Hindlimb muscle (tissue), 1 donor: Measurements from ENCODE around the gene PMAIP1. TPM values are rescaled to one million over a fixed set of nuclear protein-coding genes. Genes with fewer than 3 reads are reported as not detected.
"Not testable (repeated sequence)": the region's sequence is repeated elsewhere in the genome, so short reads cannot be mapped to it uniquely, and the experiment has no call there.

Source experiments
- DNase-seq: peaks from one replicate; pipeline ENCODE4 v3.0.0-alpha.2; 2013
- polyA plus RNA-seq: library from polyadenylated mRNA; unstranded; fragments of 120-200 nt; gene quantifications from one replicate; pipeline ENCODE4 v1.2.1, GENCODE V29; 2013; ENCODE audit not compliant: insufficient read length

Gene PMAIP1
- polyA plus RNA-seq, 1 donor = 50.3 TPM

DNA sequence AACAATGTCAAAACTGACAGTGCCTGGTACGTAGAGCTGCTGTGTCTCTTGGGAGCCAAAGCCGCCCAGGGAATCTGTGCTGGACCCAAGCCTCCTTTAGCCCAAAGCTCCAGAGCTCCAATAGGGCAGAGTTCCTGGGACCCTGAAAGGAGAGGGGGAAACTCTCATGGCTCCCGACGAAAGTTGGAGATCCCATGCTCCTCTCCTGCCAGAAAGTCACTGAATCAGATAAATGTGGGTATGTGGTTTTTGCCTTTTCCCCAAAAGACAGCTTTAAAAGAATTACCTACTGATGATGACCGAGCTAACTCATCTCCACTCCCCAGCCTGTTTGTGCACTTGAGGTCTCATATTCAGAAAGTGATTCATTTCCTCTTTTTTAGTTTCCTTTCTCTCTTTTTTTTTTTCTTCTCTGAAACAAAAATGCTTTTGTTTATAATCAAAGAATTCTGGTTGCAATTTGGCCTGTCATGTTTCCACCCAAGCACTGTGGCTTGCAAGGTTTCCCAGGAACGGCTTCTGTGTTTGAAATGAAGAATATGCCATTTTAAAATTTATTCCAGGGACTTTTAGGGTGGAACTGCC lies 14.1 kb upstream of the PMAIP1 start:
- DNase-seq = no peak

DNA sequence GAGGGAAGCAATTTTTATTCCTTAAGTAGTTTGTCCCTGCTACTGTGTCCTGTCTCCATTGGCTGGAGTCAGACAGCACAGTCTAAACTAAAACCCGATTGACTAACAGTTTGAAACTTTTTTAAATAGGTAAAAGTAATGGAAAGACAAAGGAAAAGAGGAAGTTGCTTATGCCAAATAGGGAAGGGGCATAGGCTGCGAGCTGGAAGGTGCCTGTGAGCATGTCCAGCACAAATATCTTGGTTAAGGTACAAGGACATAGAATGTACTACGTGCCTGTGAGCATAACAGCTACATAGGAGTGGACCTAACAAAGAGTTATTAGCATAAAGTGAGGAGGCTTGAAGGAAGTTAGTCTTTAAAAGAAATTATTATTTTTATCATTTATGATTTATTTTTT lies 13.4 kb upstream of the PMAIP1 start:
- DNase-seq = not testable (repeated sequence)

DNA sequence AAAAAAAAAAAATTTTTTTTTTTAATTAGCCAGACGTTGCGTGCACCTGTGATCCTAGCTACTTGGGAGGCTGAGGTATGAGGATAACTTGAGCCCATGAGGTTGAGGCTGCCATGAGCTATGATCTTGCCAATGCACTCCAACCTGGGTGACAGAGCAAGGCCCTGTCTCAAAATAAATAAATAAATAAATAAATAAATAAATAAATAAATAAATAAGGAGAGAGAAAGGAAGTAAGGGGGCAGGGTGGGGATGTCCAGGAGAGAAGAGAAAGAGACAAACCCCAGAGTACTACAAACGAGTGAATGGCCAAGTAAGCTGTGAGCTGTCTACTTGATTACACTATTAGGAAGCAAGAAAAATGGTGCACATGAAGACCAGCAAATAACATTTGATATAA lies 7.7 kb upstream of the PMAIP1 start:
- no peak for DNase-seq

DNA sequence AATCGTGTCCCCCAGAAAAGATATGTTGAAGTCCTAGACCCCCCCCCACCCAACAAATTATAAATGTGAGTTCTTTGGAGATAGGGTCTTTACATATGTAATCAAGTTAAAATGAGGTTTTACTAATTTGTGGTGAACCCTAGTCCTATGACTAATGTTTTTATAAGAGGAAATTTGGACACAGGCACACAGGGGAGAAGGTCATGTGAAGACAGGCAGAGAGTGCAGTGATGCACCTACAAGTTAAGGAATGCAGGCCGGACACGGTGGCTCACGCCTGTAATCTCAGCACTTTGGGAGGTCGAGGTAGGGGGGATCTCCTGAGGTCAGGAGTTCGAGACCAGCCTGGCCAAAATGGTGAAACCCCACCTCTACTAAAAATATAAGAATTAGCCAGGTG lies 5.8 kb upstream of the PMAIP1 start:
- DNase-seq = no peak

DNA sequence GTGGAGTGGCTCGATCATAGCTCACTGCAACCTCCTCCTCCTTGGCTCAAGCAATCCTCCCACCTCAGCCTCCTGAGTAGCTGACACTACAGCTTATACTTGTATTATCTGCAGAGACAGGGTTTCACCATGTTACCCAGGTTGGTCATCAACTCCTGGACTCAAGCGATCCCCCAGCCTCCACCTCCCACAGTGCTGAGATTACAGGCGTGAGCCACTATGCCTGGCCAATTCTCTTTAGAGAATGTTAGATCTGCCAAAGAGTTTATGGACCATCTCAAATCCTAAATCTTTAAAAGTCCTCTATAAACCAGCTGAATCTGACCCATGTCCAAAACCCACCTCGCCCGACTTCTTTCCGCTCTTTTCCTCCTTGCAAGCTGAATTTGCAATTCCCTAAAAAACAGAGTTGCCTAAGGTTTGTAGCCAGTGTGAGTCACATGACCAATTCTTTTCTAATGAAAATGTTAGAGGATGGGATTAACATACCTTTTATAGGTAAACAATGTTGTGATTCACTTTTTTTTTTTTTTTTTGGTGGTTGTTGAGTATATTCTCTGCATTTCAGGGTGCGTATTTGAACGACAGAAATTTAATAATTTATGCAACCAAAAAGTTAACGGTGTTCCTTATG lies 2.4 kb upstream of the PMAIP1 start:
- no peak for DNase-seq

DNA sequence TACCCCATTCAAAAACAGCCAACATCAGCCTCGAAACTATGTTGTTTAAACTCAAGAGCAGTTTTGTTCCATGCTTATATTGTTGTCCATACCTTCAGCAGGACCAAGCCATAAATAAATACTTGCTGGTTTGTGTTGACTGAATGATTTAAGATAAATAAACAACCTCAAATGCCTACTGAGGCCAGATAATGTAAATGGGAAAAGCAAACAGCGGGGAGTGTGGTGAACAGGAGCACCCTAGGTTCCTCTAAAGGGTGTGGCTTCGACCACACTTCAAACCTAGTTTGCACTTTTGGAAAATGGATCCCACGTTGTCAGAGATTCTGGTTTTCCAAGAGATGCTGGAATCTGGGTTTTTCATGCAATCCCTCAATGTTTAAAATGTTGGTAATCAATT lies 1.7 kb upstream of the PMAIP1 start:
- DNase-seq = no peak

DNA sequence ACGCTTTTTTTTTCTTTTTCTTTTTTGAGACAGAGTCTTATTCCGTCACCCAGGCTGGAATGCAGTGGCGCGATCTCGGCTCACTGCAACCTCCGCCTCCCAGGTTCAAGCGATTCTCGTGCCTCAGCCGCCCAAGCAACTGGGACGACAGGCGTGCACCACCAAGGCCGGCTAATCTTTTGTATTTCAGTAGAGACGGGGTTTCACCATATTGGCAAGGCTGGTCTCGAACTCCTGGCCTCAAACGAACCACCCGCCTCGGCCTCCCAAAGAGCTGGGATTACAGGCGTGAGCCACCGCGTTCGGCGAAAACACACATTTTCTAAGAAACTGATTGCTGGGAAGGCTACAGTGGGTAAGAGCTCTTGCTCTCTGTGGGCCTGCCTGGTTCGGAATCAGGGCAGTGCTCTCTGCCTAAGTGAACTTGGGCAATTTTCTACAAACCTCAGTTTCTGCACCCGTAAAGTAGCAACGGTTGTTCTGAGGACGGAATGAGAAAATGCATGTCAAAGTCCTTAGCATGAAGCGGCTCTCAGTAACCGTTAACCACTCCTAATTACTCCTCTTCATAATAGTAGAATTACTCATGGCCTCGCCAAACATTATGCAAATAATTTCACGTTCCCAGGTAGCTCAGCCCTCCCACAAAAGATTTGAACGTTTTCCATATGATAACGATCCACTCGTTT lies 1.0 kb upstream of the PMAIP1 start:
- DNase-seq = no peak

DNA sequence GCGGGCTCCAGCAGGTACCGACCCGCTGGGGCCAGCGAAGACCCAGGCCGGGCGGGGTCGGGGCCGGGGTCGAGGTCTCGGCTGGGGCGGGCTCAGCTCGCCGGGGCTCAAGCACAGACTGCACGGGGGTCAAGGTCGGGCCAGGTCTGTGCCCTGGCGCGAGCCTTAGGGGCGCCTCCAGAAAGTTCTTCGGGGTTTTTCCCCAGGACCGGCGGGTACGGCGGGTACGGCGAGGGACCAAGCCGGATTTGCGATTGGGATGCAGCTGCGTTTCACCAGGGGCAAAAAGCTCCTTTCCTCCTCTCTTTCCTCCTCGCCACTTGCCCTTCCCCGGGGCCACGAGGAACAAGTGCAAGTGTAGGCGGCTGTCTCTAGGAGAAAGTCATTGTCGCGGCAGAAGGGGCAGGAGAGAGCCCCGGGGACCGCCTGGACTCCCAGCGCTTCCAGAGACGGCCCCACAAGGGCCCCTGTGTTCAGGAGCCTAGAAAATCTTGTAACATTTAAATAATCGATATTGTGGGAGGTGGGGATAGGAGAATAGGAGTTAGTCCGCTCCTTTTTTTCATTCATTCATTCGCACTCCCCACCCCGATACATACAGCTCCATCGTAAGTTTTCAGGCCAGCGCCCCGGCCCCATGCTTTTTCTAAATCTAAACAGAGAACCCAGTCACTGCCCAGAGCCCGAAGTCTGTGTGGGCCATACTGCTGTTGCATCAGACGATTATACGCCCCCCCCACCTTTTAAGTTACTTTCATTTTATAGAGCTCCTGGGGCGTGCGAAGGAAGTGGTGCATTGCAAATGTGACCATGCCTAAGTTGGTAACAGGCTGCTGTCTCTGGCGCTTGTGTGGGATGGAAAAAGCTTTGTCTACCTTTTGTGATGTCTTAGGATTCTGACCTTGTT lies 679 bp downstream of the PMAIP1 start:
- DNase-seq = no peak

DNA sequence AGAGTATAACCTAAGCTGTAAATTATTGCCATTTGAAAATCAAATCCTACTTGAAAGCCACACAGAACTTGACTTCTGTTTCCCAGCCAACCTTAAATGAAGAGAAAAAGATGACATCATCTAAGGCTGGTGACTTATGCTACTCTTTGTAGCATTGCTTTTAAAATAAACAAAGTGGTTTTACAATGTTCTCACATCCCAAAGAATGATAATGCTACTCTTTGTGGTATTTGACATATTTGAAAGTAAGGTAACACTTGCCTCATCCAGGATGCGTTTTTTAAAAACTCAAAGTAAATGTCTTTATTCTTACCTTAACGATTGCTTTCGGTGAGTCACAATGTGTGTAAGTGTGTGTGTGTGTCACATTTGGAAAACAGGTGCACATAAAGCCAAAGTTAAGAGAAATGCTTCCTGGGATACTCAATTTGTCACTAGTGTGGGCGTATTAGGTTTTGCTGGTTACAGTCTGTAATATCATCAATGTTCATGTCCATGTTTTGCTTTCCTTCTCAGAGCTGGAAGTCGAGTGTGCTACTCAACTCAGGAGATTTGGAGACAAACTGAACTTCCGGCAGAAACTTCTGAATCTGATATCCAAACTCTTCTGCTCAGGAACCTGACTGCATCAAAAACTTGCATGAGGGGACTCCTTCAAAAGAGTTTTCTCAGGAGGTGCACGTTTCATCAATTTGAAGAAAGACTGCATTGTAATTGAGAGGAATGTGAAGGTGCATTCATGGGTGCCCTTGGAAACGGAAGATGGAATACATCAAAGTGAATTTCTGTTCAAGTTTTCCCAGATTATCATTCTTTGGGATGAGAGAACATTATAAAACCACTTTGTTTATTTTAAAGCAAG lies 2.6 kb downstream of the PMAIP1 start:
- DNase-seq = no peak

DNA sequence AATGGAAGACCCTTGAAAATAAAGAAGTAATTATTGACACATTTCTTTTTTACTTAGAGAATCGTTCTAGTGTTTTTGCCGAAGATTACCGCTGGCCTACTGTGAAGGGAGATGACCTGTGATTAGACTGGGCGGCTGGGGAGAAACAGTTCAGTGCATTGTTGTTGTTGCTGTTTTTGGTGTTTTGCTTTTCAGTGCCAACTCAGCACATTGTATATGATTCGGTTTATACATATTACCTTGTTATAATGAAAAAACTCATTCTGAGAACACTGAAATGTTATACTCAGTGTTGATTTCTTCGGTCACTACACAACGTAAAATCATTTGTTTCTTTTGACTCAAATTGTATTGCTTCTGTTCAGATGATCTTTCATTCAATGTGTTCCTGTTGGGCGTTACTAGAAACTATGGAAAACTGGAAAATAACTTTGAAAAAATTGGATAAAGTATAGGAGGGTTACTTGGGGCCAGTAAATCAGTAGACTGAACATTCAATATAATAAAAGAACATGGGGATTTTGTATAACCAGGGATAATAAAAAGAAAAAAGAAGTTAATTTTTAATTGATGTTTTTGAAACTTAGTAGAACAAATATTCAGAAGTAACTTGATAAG lies 3.3 kb downstream of the PMAIP1 start:
- no peak for DNase-seq

DNA sequence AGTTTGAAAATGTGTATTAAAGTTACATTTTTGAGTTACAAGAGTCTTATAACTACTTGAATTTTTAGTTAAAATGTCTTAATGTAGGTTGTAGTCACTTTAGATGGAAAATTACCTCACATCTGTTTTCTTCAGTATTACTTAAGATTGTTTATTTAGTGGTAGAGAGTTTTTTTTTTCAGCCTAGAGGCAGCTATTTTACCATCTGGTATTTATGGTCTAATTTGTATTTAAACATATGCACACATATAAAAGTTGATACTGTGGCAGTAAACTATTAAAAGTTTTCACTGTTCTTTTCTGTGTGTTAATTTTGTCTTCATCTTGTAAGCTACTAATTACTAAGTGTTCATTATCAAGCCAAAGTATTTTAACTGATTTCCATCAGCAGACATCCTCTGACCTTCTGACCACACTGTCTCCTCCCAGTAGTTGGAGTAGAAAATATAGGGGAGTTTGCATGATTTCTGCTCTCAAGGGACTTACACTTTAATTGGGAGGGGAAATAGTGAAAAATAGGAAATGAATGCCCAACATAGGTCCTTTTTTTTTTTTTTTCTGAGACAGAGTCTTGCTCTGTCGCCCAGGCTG lies 4.3 kb downstream of the PMAIP1 start:
- DNase-seq = no peak

DNA sequence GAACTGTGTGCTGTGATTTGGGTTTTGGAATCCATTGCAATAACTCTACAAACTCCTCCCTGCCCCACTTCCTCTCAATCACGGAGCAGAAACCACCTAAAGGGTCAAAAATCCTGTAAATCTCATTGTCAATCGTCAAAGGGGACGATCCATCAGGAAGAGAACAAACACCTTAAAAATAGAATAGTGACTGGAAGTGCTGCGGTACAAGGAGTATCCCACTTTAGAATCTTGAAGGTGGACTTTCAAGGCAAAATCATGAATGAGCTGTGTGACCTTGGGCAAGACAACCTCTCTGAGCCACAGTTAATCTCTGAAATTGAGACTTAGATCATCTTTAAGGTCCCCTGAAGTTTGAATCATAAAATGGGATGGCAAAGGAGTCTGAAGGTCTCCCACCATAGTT lies 5.9 kb downstream of the PMAIP1 start:
- no peak for DNase-seq

DNA sequence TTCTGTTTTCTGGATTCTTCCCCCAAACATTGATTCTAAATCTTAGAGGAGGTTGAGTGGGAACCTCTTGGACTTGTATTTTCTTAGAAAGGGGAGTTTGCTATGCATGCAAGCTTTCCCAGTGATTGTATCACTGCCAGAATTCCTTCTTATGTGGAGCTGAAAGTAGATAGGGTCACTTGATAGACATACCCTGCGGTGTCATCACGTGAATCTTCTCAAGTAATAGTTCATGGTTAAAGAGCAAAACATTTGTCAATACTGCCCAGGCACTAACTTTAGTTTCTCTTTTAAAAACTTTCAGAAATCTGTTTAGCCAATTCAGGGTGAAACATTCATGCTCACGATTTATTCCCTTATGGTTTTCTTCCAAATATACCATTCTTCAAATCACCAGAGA lies 6.4 kb downstream of the PMAIP1 start:
- no peak for DNase-seq

DNA sequence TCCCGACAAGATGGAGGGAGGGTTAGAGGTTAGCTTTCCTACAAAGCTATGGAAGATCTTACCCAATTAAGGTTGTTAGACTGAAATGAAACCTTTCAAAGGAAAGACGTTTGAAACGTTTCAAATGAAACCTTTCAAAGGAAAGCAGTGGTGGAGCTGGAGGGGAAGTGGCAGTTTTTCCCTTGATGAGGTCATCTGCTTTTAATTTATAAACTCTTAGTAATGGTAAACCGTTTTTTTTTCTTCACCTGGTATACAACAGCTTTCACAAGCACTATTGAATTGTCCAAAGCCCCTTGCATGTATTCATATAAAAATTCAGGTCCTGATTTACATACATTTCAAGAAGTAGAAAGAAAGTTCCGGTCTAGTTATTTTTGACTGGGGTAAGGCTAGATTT lies 7.4 kb downstream of the PMAIP1 start:
- DNase-seq = no peak

DNA sequence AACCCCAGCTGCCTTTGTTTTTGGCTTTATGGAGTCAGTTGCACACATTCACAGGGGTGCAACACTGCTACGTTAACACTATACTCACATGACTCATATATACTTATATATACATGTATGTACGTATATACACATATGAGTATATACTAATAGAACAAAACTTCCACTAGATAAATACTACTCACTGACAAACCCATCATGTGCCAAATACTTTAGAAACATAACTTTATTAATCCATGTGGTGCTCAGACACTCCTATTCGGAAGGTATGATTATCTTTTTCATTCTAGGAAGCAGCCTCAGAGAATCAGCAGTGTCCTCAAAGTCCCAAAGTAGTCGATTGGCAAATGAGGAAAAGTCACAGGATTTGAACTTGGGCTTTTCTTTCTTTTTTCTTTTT lies 7.9 kb downstream of the PMAIP1 start:
- no peak for DNase-seq

DNA sequence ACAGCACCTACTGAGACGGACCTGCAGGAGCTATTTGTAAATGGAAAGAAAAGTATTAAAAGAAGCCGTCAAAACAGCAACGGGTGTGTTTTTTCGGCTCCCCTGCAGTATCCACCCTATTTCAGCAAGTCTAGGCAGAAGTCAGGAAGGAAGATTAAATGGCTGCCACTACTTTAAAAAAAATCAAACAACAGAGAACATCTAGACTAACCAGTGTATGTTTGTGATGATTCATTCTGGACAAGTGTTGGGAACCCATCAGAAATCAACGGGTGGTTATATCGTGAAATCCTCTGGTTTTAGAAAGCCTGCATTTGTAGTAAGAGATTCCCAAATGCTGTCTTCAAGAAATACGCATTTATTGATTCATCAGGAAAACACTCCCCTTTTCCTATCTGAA lies 9.0 kb downstream of the PMAIP1 start:
- no peak for DNase-seq

DNA sequence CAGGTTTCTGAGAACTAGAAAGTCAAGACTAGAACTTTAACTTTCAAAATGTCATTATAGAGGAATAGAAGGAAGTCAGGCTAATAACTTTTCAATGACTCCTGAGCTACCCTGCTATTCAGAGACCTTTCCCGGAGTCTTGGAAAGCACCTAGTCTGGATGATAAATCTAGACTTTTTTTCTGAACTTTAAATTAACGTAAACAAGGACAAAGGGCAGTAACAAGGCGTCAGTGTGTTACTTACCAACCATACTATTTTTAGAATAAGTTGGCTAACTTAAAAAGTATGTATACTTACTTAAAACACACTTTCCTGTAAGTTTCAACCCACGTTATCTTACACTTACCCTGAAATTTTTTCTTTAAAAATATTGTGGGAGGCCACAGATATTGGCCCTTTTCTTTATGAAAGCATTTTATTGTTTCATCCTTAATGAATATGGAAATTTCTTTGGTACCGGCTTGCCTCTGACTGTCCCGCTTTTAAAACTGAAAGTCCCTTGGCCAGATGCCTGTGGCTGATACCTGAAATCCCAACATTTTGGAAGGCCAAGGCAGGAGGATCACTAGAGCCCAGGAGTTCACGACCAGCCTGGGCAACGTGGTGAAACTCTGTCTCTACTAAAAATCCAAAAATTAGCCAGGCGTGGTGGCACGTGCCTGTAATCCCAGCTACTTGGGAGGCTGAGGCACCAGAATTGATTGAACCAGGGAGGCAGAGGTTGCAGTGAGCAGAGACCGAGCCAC lies 9.7 kb downstream of the PMAIP1 start:
- no peak for DNase-seq

DNA sequence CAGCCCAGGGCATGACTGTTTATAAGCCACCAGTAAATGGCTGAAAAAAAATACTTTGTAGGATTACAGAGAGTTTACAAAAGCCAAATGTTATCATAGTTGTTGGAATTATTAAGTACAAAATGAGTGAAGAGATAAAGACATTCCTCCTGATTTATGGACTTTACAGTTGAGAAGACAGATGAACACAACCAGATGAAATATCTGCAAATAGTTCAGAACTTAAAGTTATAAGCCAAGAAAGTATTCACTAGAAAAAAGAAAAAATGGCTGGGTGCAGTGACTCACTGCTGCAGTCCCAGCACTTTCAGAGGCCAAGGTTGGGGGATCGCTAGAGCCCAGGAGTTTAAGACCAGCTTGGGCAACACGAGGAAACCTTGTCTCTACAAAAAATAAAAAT lies 11.2 kb downstream of the PMAIP1 start:
- DNase-seq = no peak

DNA sequence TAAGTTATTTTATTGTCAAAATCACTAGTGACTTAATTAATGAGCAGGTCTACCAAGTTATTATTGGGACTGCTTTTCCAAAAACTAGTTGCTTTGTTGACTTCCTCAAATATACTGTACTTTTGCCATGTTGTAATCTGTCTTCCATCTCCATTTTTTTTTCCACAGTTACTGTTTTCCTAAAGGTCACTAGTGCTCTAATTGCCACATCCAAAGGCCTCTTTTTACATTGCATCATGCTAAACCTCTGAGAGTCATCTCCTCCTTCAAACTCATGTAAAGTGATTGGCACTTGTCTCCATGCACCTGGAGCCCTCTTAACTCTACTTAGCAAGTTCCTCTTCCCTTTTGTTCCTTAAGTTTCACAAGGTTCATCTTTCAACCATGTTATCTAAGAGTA lies 11.8 kb downstream of the PMAIP1 start:
- no peak for DNase-seq

DNA sequence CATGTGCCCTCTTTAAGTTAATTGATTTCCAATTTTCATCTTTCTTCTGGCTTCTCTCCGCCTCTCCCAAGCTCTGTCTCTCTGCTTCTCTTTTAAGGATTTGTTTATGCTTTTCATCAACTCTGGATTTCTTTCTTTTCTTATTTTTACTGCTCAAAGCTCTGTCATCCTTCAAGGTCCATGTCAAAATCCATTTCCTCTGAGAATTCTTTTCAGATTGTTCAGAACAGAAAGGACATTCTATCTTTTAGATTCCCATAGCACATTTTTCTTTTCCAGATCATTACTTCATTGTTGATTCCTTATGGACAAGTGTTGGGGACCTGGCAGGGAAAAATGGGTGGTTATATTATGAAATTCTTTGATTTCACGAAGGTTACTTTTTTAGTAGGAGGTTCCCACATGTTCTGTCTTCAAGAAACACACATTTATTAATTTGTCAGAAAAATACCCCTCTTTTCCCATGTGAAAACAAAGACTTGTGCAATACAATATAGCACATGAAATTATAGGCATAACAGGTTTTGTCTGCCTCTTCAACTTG lies 12.3 kb downstream of the PMAIP1 start:
- no peak for DNase-seq
